Fibroblast of villous mesenchyme (primary cell): ENCODE measurements around the gene TRIM24. TPM values are rescaled to one million over a fixed set of nuclear protein-coding genes. Genes with fewer than 3 reads are reported as not detected.
A peak's percentile ranks its signal among the peaks of the same experiment; 100 is the strongest.

ENCODE experiments used
- DNase-seq: peaks from one replicate; pipeline ENCODE4 v3.0.0-alpha.2; 2010; ENCODE audit warnings: low read depth
- H3K4me3 ChIP-seq: 2 replicates; pipeline ENCODE4 v1.5.1; 2011; ENCODE audit warnings: low read depth, mild to moderate bottlenecking, low read length
- total RNA-seq: library from RNA; depleted of rRNA; stranded (reverse); fragments of >200 nt; gene quantifications from 2 replicates; pipeline ENCODE4 v1.2.3, GENCODE V29; 2012
- TF ChIP-seq, protein P1 (sequence below): IDR thresholded peaks from 2 replicates; pipeline ENCODE4 v1.5.1; 2012; ENCODE audit warnings: low read depth, mild to moderate bottlenecking, low read length; ENCODE audit not compliant: insufficient read depth

Gene TRIM24
- total RNA-seq, 1 donor, result 10.4 TPM

- TF ChIP-seq, protein P1, sequence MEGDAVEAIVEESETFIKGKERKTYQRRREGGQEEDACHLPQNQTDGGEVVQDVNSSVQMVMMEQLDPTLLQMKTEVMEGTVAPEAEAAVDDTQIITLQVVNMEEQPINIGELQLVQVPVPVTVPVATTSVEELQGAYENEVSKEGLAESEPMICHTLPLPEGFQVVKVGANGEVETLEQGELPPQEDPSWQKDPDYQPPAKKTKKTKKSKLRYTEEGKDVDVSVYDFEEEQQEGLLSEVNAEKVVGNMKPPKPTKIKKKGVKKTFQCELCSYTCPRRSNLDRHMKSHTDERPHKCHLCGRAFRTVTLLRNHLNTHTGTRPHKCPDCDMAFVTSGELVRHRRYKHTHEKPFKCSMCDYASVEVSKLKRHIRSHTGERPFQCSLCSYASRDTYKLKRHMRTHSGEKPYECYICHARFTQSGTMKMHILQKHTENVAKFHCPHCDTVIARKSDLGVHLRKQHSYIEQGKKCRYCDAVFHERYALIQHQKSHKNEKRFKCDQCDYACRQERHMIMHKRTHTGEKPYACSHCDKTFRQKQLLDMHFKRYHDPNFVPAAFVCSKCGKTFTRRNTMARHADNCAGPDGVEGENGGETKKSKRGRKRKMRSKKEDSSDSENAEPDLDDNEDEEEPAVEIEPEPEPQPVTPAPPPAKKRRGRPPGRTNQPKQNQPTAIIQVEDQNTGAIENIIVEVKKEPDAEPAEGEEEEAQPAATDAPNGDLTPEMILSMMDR, result no peak
- peak; percentile 11 for DNase-seq
- H3K4me3 ChIP-seq, result no peak overlapping the region
Observed at GRCh38 chr7:138603549-138604318, 143.7 kb downstream of the TRIM24 start.

DNA sequence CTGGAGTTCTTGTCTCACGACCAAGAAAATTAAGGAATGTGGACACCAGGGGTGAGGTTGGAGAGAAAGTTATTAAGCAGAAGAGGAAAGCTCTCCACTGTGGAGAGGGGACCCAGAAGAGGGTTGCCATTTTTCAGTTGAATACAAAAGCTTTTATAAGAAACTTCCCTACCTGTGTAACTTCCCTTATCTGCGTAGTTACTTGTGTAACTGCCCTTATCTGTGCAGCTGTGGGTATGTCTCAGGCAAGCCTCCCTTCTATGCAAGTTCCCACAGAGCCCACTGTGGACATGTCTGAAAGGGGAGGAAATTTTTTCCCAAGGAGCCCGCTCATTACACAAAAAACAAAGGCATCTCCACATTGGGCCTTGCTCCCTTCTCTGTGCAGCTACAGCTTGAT, 146.2 kb downstream of the TRIM24 start:
- no peak for DNase-seq
- TF ChIP-seq, protein P1, result no peak
- H3K4me3 ChIP-seq, result no peak overlapping the region

- no peak for DNase-seq
- TF ChIP-seq, protein P1, result no peak
- no peak overlapping the region for H3K4me3 ChIP-seq
Observed at GRCh38 chr7:138607216-138608126, 147.4 kb downstream of the TRIM24 start.

- TF ChIP-seq, protein P1, result no peak
- H3K4me3 ChIP-seq, result no peak overlapping the region
- DNase-seq, result peak; percentile 51
Observed at GRCh38 chr7:138608275-138608674, 148.2 kb downstream of the TRIM24 start.

GRCh38 chr7:138610671-138611170, 150.7 kb downstream of the TRIM24 start:
- TF ChIP-seq, protein P1, result no peak
- DNase-seq, result no peak
- H3K4me3 ChIP-seq, result no peak overlapping the region

- TF ChIP-seq, protein P1, result no peak
- H3K4me3 ChIP-seq, result no peak overlapping the region
- DNase-seq, result no peak
Observed at GRCh38 chr7:138613630-138614029, 153.6 kb downstream of the TRIM24 start.
